Liver (tissue), 9 donors: ENCODE measurements around the gene KIF26B. TPM values are rescaled to one million over a fixed set of nuclear protein-coding genes. Genes with fewer than 3 reads are reported as not detected.

Experiments used
- DNase-seq: peaks from one replicate; pipeline ENCODE4 v3.0.0-alpha.2; 2017; ENCODE audit warnings: low spot score
- H3K27ac ChIP-seq, 2 donors: one replicate each; pipeline ENCODE4 v1.7.0; 2013; ENCODE audit warnings: inconsistent platforms in 2 of 2, low read length in 2 of 2, control low read depth in 1 of 2, low read depth in 1 of 2, mild to moderate bottlenecking in 1 of 2
- H3K27me3 ChIP-seq, 4 donors: one replicate each; pipeline versions ENCODE4 v1.6.1 to v1.7.0; 2013; ENCODE audit warnings: low read length in 3 of 4, inconsistent platforms in 1 of 4, mild to moderate bottlenecking in 1 of 4, moderate library complexity in 1 of 4; ENCODE audit not compliant: control insufficient read depth in 4 of 4, insufficient read depth in 4 of 4
- H3K36me3 ChIP-seq, 4 donors: one replicate each; pipeline versions ENCODE4 v1.6.1 to v1.7.0; 2013; ENCODE audit warnings: low read length in 3 of 4, mild to moderate bottlenecking in 3 of 4, low read depth in 1 of 4, moderate library complexity in 1 of 4; ENCODE audit not compliant: control insufficient read depth in 4 of 4, insufficient read depth in 3 of 4
- H3K4me1 ChIP-seq, 4 donors: one replicate each; pipeline versions ENCODE4 v1.6.1 to v1.7.0; 2013; ENCODE audit warnings: low read length in 3 of 4, mild to moderate bottlenecking in 3 of 4, moderate library complexity in 1 of 4; ENCODE audit not compliant: control insufficient read depth in 4 of 4, insufficient read depth in 4 of 4
- H3K4me3 ChIP-seq, 3 donors: one replicate each; pipeline versions ENCODE4 v1.6.1 to v1.7.0; 2013; ENCODE audit warnings: low read length in 3 of 3, control low read depth in 1 of 3, low read depth in 1 of 3, mild to moderate bottlenecking in 1 of 3
- H3K9ac ChIP-seq, 2 donors: one replicate each; pipeline ENCODE4 v1.7.0; 2013; ENCODE audit warnings: low read length in 2 of 2, mild to moderate bottlenecking in 2 of 2, moderate library complexity in 2 of 2, control low read depth in 1 of 2, low read depth in 1 of 2
- H3K9me3 ChIP-seq, 4 donors: one replicate each; pipeline versions ENCODE4 v1.6.1 to v1.7.0; 2013; ENCODE audit warnings: low read length in 3 of 4; ENCODE audit not compliant: control insufficient read depth in 4 of 4
- EGR1 ChIP-seq, 2 donors: IDR thresholded peaks; 2 replicates each; pipeline ENCODE4 v1.6.1; 2016 to 2018; ENCODE audit warnings: antibody characterized with exemption in 2 of 2, low read depth in 2 of 2
- FOXA1 ChIP-seq: IDR thresholded peaks from 2 replicates; pipeline ENCODE4 v1.6.1; 2016; ENCODE audit warnings: antibody characterized with exemption
- FOXA2 ChIP-seq: IDR thresholded peaks from 2 replicates; pipeline ENCODE4 v1.6.1; 2016; ENCODE audit warnings: antibody characterized with exemption
- HNF4G ChIP-seq: IDR thresholded peaks from 2 replicates; pipeline ENCODE4 v1.6.1; 2016; ENCODE audit warnings: antibody characterized with exemption
- JUND ChIP-seq, 2 donors: IDR thresholded peaks; 2 replicates each; pipeline ENCODE4 v1.6.1; 2016; ENCODE audit warnings: antibody characterized with exemption in 2 of 2
- RXRA ChIP-seq, 2 donors: IDR thresholded peaks; 2 replicates each; pipeline ENCODE4 v1.6.1; 2017 to 2018; ENCODE audit warnings: antibody characterized with exemption in 2 of 2, mild to moderate bottlenecking in 1 of 2
- SP1 ChIP-seq: IDR thresholded peaks from 2 replicates; pipeline ENCODE4 v1.6.1; 2018; ENCODE audit warnings: antibody characterized with exemption, mild to moderate bottlenecking
- WGBS: extraction: QIAGEN DNeasy Blood & Tissue Kit; methylation state at CpG from one replicate; pipeline ENCODE4 v1.1.7; 2013; 5-methylcytosine and 5-hydroxymethylcytosine counted together
- polyA plus RNA-seq, 2 donors: library from polyadenylated mRNA; stranded (reverse) in 1 of 2; unstranded in 1 of 2; fragments of 200-250 nt in 1 of 2; fragments of >200 nt in 1 of 2; fragmentation: Nextera tagmentation in 1 of 2; extraction: Ambion mirVana in 1 of 2; gene quantifications; one replicate each; pipeline versions ENCODE4 v1.2.1 to v1.2.3, GENCODE V29; 2013 to 2015
- total RNA-seq, 2 donors: library from RNA; depleted of rRNA; stranded (reverse); fragments of >200 nt; gene quantifications; one replicate each; pipeline ENCODE4 v1.2.3, GENCODE V29; 2014
- TF ChIP-seq, protein P1 (sequence below): IDR thresholded peaks from 2 replicates; pipeline ENCODE4 v1.6.1; 2016; ENCODE audit warnings: antibody characterized with exemption
- TF ChIP-seq, protein P2 (sequence below): IDR thresholded peaks from 2 replicates; pipeline ENCODE4 v1.6.1; 2016; ENCODE audit warnings: antibody characterized with exemption, mild to moderate bottlenecking
- TF ChIP-seq, protein P3 (sequence below): IDR thresholded peaks from 2 replicates; pipeline ENCODE4 v1.6.1; 2016; ENCODE audit warnings: antibody characterized with exemption
- donor health status: healthy.
- donor health status: healthy.
- donor health status: healthy.
- donor health status: healthy.
- donor health status: healthy.

KIF26B gene
- total and polyA plus RNA-seq, 4 donors: 0.10 to 1.7 (median 0.34) TPM

- TF ChIP-seq JUND (IDR thresholded peaks at IDR 0.05): no peak
- TF ChIP-seq, protein P1, sequence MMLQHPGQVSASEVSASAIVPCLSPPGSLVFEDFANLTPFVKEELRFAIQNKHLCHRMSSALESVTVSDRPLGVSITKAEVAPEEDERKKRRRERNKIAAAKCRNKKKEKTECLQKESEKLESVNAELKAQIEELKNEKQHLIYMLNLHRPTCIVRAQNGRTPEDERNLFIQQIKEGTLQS: no peak
- TF ChIP-seq EGR1 (IDR thresholded peaks at IDR 0.05; ENCODE audit: low read depth in 2 of 2): no peak
- TF ChIP-seq FOXA1: no peak
These were observed 348.8 kb downstream of the KIF26B start (continued) for GRCh38 chr1:245503548-245503947.

DNA sequence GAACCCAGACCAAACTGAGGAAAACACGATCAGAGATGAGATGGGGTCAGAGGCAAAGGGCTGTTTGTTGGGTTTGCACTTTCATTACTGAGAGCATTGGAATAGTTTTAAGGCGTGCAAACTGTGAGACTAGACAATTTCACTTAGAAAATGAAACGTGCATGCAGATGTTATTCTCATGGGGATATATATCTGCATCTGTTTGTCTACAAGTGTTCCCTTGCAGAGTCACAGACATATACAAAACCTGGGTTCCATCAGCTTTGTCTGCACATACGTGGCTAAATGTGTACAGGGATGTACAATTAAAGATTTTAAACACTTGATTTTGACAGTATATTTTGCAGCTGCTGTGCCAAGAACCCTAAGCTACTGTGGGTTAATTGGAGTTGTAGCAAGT, 355.4 kb downstream of the KIF26B start:
- no peak for DNase-seq
- Histone ChIP-seq H3K4me3 (no peak overlapping the region), H3K9ac (no peak overlapping the region), H3K27ac (no peak overlapping the region), H3K27me3 (no peaks in the 10 kb centered on the region), H3K4me1 (no peaks in the 10 kb centered on the region), H3K9me3 (peaks cover 0 to 4% (median 3%) of the 10 kb centered on the region in 4 donors), H3K36me3 (no peaks in the 10 kb centered on the region)
- 53% methylated on average over 4 of the region's 4 CpGs for WGBS
- TF ChIP-seq, protein P2, sequence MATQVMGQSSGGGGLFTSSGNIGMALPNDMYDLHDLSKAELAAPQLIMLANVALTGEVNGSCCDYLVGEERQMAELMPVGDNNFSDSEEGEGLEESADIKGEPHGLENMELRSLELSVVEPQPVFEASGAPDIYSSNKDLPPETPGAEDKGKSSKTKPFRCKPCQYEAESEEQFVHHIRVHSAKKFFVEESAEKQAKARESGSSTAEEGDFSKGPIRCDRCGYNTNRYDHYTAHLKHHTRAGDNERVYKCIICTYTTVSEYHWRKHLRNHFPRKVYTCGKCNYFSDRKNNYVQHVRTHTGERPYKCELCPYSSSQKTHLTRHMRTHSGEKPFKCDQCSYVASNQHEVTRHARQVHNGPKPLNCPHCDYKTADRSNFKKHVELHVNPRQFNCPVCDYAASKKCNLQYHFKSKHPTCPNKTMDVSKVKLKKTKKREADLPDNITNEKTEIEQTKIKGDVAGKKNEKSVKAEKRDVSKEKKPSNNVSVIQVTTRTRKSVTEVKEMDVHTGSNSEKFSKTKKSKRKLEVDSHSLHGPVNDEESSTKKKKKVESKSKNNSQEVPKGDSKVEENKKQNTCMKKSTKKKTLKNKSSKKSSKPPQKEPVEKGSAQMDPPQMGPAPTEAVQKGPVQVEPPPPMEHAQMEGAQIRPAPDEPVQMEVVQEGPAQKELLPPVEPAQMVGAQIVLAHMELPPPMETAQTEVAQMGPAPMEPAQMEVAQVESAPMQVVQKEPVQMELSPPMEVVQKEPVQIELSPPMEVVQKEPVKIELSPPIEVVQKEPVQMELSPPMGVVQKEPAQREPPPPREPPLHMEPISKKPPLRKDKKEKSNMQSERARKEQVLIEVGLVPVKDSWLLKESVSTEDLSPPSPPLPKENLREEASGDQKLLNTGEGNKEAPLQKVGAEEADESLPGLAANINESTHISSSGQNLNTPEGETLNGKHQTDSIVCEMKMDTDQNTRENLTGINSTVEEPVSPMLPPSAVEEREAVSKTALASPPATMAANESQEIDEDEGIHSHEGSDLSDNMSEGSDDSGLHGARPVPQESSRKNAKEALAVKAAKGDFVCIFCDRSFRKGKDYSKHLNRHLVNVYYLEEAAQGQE: no peak
- no peak for TF ChIP-seq JUND (IDR thresholded peaks at IDR 0.05)
- TF ChIP-seq, protein P3, sequence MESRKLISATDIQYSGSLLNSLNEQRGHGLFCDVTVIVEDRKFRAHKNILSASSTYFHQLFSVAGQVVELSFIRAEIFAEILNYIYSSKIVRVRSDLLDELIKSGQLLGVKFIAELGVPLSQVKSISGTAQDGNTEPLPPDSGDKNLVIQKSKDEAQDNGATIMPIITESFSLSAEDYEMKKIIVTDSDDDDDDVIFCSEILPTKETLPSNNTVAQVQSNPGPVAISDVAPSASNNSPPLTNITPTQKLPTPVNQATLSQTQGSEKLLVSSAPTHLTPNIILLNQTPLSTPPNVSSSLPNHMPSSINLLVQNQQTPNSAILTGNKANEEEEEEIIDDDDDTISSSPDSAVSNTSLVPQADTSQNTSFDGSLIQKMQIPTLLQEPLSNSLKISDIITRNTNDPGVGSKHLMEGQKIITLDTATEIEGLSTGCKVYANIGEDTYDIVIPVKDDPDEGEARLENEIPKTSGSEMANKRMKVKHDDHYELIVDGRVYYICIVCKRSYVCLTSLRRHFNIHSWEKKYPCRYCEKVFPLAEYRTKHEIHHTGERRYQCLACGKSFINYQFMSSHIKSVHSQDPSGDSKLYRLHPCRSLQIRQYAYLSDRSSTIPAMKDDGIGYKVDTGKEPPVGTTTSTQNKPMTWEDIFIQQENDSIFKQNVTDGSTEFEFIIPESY: no peak

DNA sequence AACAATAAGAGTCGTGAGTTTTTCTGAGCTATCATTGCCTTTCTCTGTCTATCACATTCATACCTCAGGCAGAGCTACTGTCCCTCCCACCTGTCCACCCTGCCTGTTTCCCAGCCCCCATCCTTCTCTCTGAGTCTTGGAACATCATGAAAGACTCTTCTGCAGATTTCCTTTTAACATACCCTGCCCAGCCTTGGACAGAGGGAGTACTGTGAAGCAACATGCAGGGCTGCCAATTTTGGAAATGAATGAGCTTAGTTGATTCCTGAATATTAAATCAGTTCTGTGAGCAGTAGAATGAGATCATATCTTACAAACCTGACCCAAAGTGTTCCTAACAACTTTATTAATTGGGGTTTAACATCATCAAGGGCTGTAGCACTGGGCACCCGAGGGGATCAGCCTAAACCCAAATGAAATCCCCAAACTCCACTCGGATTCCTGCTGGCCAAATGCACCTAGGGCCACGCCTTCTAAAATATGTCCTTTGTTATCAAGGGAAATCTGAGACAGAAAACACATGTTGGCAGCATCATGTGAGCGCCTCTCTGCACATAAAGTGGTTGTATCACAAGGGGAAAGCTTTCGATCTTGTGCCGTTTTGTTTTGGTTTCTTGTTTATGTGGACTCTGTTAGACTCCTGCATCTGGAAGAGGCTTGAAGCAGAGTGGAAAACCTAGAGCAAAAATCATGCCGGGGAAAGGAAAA, 357.6 kb downstream of the KIF26B start:
- H3K27me3 ChIP-seq: no peaks in the 10 kb centered on the region
- H3K27ac ChIP-seq: no peak overlapping the region
- no peaks in the 10 kb centered on the region for H3K4me1 ChIP-seq
- peaks cover 0 to 4% (median 3%) of the 10 kb centered on the region in 4 donors for H3K9me3 ChIP-seq
- TF ChIP-seq EGR1 (IDR thresholded peaks at IDR 0.05; ENCODE audit: low read depth in 2 of 2): no peak
- TF ChIP-seq HNF4G: no peak
- TF ChIP-seq FOXA1: no peak
- TF ChIP-seq, protein P3: no peak
- TF ChIP-seq, protein P2: no peak
- no peak for TF ChIP-seq FOXA2
- TF ChIP-seq, protein P1: no peak
- TF ChIP-seq SP1: no peak
- no peak for TF ChIP-seq RXRA (IDR thresholded peaks at IDR 0.05)
- no peaks in the 10 kb centered on the region for H3K36me3 ChIP-seq
- no peak overlapping the region for H3K9ac ChIP-seq
- WGBS: 72% methylated on average over 8 of the region's 8 CpGs
- no peak overlapping the region for H3K4me3 ChIP-seq
- no peak for DNase-seq
